Endodermal cell (in vitro differentiated cells): Measurements from ENCODE around the gene FXYD3. TPM values are rescaled to one million over a fixed set of nuclear protein-coding genes. Genes with fewer than 3 reads are reported as not detected.

Source experiments
- DNase-seq: peaks from one replicate; pipeline ENCODE4 v3.0.0-alpha.2; 2017
- H3K27ac ChIP-seq: 2 replicates; pipeline ENCODE4 v1.5.1; 2013; ENCODE audit warnings: mild to moderate bottlenecking, low read depth, low read length, moderate library complexity
- H3K27me3 ChIP-seq: 2 replicates; pipeline ENCODE4 v1.6.1; 2013; ENCODE audit warnings: mild to moderate bottlenecking, low read length, moderate library complexity; ENCODE audit not compliant: insufficient read depth, control insufficient read depth, poor library complexity, severe bottlenecking
- H3K36me3 ChIP-seq: 2 replicates; pipeline ENCODE4 v1.7.0; 2013; ENCODE audit warnings: mild to moderate bottlenecking, low read length, moderate library complexity; ENCODE audit not compliant: control insufficient read depth, insufficient read depth
- H3K4me1 ChIP-seq: one replicate; pipeline ENCODE4 v1.7.0; 2013; ENCODE audit warnings: low read length; ENCODE audit not compliant: control insufficient read depth, insufficient read depth
- H3K4me3 ChIP-seq: 2 replicates; pipeline ENCODE4 v1.5.1; 2013; ENCODE audit warnings: mild to moderate bottlenecking, low read length, moderate library complexity
- H3K9ac ChIP-seq: 2 replicates; pipeline ENCODE4 v1.6.1; 2013; ENCODE audit warnings: mild to moderate bottlenecking, low read length, moderate library complexity; ENCODE audit not compliant: poor library complexity, severe bottlenecking; ENCODE audit errors: extremely low read depth
- H3K9me3 ChIP-seq: 2 replicates; pipeline ENCODE4 v1.6.1; 2013; ENCODE audit warnings: mild to moderate bottlenecking, low read length, moderate library complexity; ENCODE audit not compliant: control insufficient read depth
- H3K27ac Mint-ChIP-seq: 2 replicates; pipeline ENCODE4 v1.8.0; 2020; ENCODE audit warnings: mixed read lengths
- H3K27me3 Mint-ChIP-seq: 2 replicates; pipeline ENCODE4 v1.8.0; 2021; ENCODE audit warnings: mild to moderate bottlenecking, mixed read lengths; ENCODE audit not compliant: insufficient read depth
- H3K36me3 Mint-ChIP-seq: 2 replicates; pipeline ENCODE4 v1.8.0; 2020; ENCODE audit warnings: low read depth, mixed read lengths
- H3K4me1 Mint-ChIP-seq: 2 replicates; pipeline ENCODE4 v1.8.0; 2020; ENCODE audit warnings: mixed read lengths
- H3K4me3 Mint-ChIP-seq: 2 replicates; pipeline ENCODE4 v1.8.0; 2020; ENCODE audit warnings: mild to moderate bottlenecking, moderate library complexity, mixed read lengths
- H3K9me3 Mint-ChIP-seq: 2 replicates; pipeline ENCODE4 v1.8.0; 2020; ENCODE audit warnings: mild to moderate bottlenecking, mixed read lengths
- WGBS, 2 experiments: methylation state at CpG; one replicate each; pipeline versions ENCODE4 v1.1.5 to v1.1.7; 2013; ENCODE audit warnings: missing lambda C conversion rate in 2 of 2, mixed read lengths in 1 of 2; ENCODE audit not compliant: insufficient coverage in 1 of 2, insufficient read length in 1 of 2; 5-methylcytosine and 5-hydroxymethylcytosine counted together
- total RNA-seq, 2 donors: library from RNA; stranded (reverse); fragmentation: NEBNext Ultra II Directional in 1 of 2; extraction: Animal tissue kit (Norgen Biotek cat#: 25700) in 1 of 2; gene quantifications; 2 replicates in 1 of 2; 3 replicates in 1 of 2; pipeline ENCODE4 v1.2.1, GENCODE V29; 2021
- TF ChIP-seq, protein P1 (sequence below): fragments of 200-600 bp; sonication (generic); conservative IDR thresholded peaks from 2 replicates; pipeline ENCODE4 v1.5.0; 2021; ENCODE audit warnings: antibody characterized with exemption, mild to moderate bottlenecking

The FXYD3 gene
- total RNA-seq, 2 donors from 2014 or later: not detected

- no peaks in the 10 kb centered on the region for H3K4me1 ChIP-seq
- TF ChIP-seq, protein P1, sequence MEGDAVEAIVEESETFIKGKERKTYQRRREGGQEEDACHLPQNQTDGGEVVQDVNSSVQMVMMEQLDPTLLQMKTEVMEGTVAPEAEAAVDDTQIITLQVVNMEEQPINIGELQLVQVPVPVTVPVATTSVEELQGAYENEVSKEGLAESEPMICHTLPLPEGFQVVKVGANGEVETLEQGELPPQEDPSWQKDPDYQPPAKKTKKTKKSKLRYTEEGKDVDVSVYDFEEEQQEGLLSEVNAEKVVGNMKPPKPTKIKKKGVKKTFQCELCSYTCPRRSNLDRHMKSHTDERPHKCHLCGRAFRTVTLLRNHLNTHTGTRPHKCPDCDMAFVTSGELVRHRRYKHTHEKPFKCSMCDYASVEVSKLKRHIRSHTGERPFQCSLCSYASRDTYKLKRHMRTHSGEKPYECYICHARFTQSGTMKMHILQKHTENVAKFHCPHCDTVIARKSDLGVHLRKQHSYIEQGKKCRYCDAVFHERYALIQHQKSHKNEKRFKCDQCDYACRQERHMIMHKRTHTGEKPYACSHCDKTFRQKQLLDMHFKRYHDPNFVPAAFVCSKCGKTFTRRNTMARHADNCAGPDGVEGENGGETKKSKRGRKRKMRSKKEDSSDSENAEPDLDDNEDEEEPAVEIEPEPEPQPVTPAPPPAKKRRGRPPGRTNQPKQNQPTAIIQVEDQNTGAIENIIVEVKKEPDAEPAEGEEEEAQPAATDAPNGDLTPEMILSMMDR: no peak
- no peak overlapping the region for H3K9ac ChIP-seq
- peak; percentile 85 for DNase-seq
- WGBS, 2 experiments: 30 to 38% methylated on average over 5 to 13 of the region's 15 CpGs
- Mint-ChIP-seq H3K4me3 (no peak overlapping the region), H3K27me3 (peaks cover 42% of the 10 kb centered on the region), H3K36me3 (no peaks in the 10 kb centered on the region), H3K4me1 (peaks cover 10% of the 10 kb centered on the region), H3K27ac (no peak overlapping the region), H3K9me3 (no peaks in the 10 kb centered on the region)
- no peak overlapping the region for H3K4me3 ChIP-seq
- no peak overlapping the region for H3K27ac ChIP-seq
- no peaks in the 10 kb centered on the region for H3K36me3 ChIP-seq
- peaks cover 53% of the 10 kb centered on the region for H3K27me3 ChIP-seq
- H3K9me3 ChIP-seq: no peaks in the 10 kb centered on the region
Observed at GRCh38 chr19:35144600-35145436, 29.2 kb downstream of the FXYD3 start.

- H3K4me1 Mint-ChIP-seq: peaks cover 6% of the 10 kb centered on the region
- 86 to 91% methylated on average over 6 to 7 of the region's 7 CpGs for WGBS, 2 experiments
- Histone ChIP-seq H3K4me3 (no peak overlapping the region), H3K9ac (no peak overlapping the region), H3K27me3 (peaks cover 37% of the 10 kb centered on the region), H3K4me1 (no peaks in the 10 kb centered on the region), H3K9me3 (no peaks in the 10 kb centered on the region), H3K36me3 (no peaks in the 10 kb centered on the region), H3K27ac (no peak overlapping the region)
- TF ChIP-seq, protein P1: no peak
- no peak overlapping the region for H3K27ac Mint-ChIP-seq
- peaks cover 33% of the 10 kb centered on the region for H3K27me3 Mint-ChIP-seq
- no peak overlapping the region for H3K4me3 Mint-ChIP-seq
- no peak for DNase-seq
- no peaks in the 10 kb centered on the region for H3K9me3 Mint-ChIP-seq
- no peaks in the 10 kb centered on the region for H3K36me3 Mint-ChIP-seq
Observed at GRCh38 chr19:35146746-35147459, 31.3 kb downstream of the FXYD3 start.

- no peak overlapping the region for H3K27ac ChIP-seq
- no peaks in the 10 kb centered on the region for H3K36me3 ChIP-seq
- TF ChIP-seq, protein P1: no peak
- no peaks in the 10 kb centered on the region for H3K9me3 ChIP-seq
- no peak overlapping the region for H3K27ac Mint-ChIP-seq
- 96 to 100% methylated on average over 3 of the region's 3 CpGs for WGBS, 2 experiments
- H3K27me3 ChIP-seq: peaks cover 30% of the 10 kb centered on the region
- no peak for DNase-seq
- no peak overlapping the region for H3K4me3 ChIP-seq
- no peak overlapping the region for H3K9ac ChIP-seq
- H3K36me3 Mint-ChIP-seq: no peaks in the 10 kb centered on the region
- H3K4me1 ChIP-seq: no peaks in the 10 kb centered on the region
- H3K27me3 Mint-ChIP-seq: peaks cover 38% of the 10 kb centered on the region
- no peaks in the 10 kb centered on the region for H3K9me3 Mint-ChIP-seq
- peaks cover 2% of the 10 kb centered on the region for H3K4me1 Mint-ChIP-seq
- no peak overlapping the region for H3K4me3 Mint-ChIP-seq
Observed at GRCh38 chr19:35149463-35149862, 33.8 kb downstream of the FXYD3 start.
